ENCODE results near the gene CYTH1. TPM values are rescaled to one million over a fixed set of nuclear protein-coding genes. Genes with fewer than 3 reads are reported as not detected.

The CYTH1 gene
- total and polyA plus RNA-seq, 8 donors: 18.3 to 34.4 (median 23.5) TPM

- DNase-seq: no peak
Observed at GRCh38 chr17:78634154-78634553, 147.9 kb downstream of the CYTH1 start.

GRCh38 chr17:78629436-78629995, 152.6 kb downstream of the CYTH1 start:
- no peaks in the 10 kb centered on the region for H3K9me3 ChIP-seq
- DNase-seq: no peak
- no peaks in the 10 kb centered on the region for H3K27me3 ChIP-seq
- WGBS, 2 donors: 95 to 97% methylated on average over 23 of the region's 23 CpGs
- H3K36me3 ChIP-seq: no peaks in the 10 kb centered on the region
- no peaks in the 10 kb centered on the region for H3K4me1 ChIP-seq
- intact Hi-C loops (cut with DNase I): no loop called here
- no peak overlapping the region for H3K27ac ChIP-seq
- no peak for TF ChIP-seq CTCF (IDR thresholded peaks at IDR 0.05)
- no peak overlapping the region for H3K4me3 ChIP-seq
- ATAC-seq: no peak
- FAIRE-seq: no peak

More at GRCh38 chr17:78634154-78634553, 147.9 kb downstream of the CYTH1 start:
- ATAC-seq (no peak), FAIRE-seq (no peak)
- Histone ChIP-seq H3K4me1 (no peaks in the 10 kb centered on the region), H3K27ac (no peak overlapping the region), H3K36me3 (no peaks in the 10 kb centered on the region), H3K4me3 (no peak overlapping the region), H3K27me3 (no peaks in the 10 kb centered on the region), H3K9me3 (no peaks in the 10 kb centered on the region)
- no peak for TF ChIP-seq CTCF (IDR thresholded peaks at IDR 0.05)
- WGBS, 2 donors: 87 to 93% methylated on average over 4 of the region's 4 CpGs
- intact Hi-C loops (cut with DNase I): no loop called here

- intact Hi-C loops (cut with DNase I): no loop called here
- DNase-seq (no peak), FAIRE-seq (no peak), ATAC-seq (no peak)
- 93 to 96% methylated on average over 30 of the region's 30 CpGs for WGBS, 2 donors
- Histone ChIP-seq H3K4me1 (no peaks in the 10 kb centered on the region), H3K27me3 (no peaks in the 10 kb centered on the region), H3K27ac (no peak overlapping the region), H3K4me3 (no peak overlapping the region), H3K36me3 (no peaks in the 10 kb centered on the region), H3K9me3 (no peaks in the 10 kb centered on the region)
- no peak for TF ChIP-seq CTCF (IDR thresholded peaks at IDR 0.05)
Observed at GRCh38 chr17:78628547-78629435, 153.3 kb downstream of the CYTH1 start.

- 78 to 84% methylated on average over 14 of the region's 14 CpGs for WGBS, 2 donors
- Histone ChIP-seq H3K4me1 (no peaks in the 10 kb centered on the region), H3K4me3 (no peak overlapping the region), H3K9me3 (no peaks in the 10 kb centered on the region), H3K36me3 (no peaks in the 10 kb centered on the region), H3K27ac (no peak overlapping the region), H3K27me3 (no peaks in the 10 kb centered on the region)
- intact Hi-C loops (cut with DNase I): no loop called here
- FAIRE-seq (no peak), ATAC-seq (no peak), DNase-seq (no peak)
- no peak for TF ChIP-seq CTCF (IDR thresholded peaks at IDR 0.05)
Observed at GRCh38 chr17:78624324-78625151, 157.5 kb downstream of the CYTH1 start.

Other genes starting within 250 kb of the CYTH1 start
- gene DNAH17, start 204.9 kb downstream of the CYTH1 start, total RNA-seq: under 1 TPM in 1 of 6 donors, not detected in 5; 0.03 TPM
- under 1 TPM; 0.02 to 0.08 TPM for gene DNAH17, start 204.9 kb downstream of the CYTH1 start, polyA plus RNA-seq
- gene USP36, start 58.5 kb upstream of the CYTH1 start, total RNA-seq: 10 to 100 TPM; 31.2 to 58.3 (median 35.8) TPM
- gene USP36, start 58.5 kb upstream of the CYTH1 start, polyA plus RNA-seq: 10 to 100 TPM; 33.1 to 41.8 TPM
- 1 to 10 TPM in 5 of 6 donors, under 1 TPM in 1; 0.87 to 5.1 (median 2.7) TPM for gene CEP295NL, start 120.9 kb upstream of the CYTH1 start, total RNA-seq
- 1 to 10 TPM in 1 of 2 donors, under 1 TPM in 1; 0.21 to 4.1 TPM for gene CEP295NL, start 120.9 kb upstream of the CYTH1 start, polyA plus RNA-seq
- gene TIMP2, start 143.1 kb upstream of the CYTH1 start, total RNA-seq: 100 to 1,000 TPM in 1 of 6 donors, 10 to 100 TPM in 5; 39.9 to 128 (median 57.6) TPM
- 10 to 100 TPM; 22.2 to 42.7 TPM for gene TIMP2, start 143.1 kb upstream of the CYTH1 start, polyA plus RNA-seq
- 100 to 1,000 TPM in 2 of 6 donors, 10 to 100 TPM in 4; 35.3 to 169 (median 71.4) TPM for gene LGALS3BP, start 197.7 kb upstream of the CYTH1 start, total RNA-seq
- 100 to 1,000 TPM in 1 of 2 donors, 10 to 100 TPM in 1; 80.1 to 102 TPM for gene LGALS3BP, start 197.7 kb upstream of the CYTH1 start, polyA plus RNA-seq
- 10 to 100 TPM; 20.7 to 45.0 (median 29.3) TPM for gene CANT1, start 227.5 kb upstream of the CYTH1 start, total RNA-seq
- 10 to 100 TPM in 1 of 2 donors, 1 to 10 TPM in 1; 7.4 to 10.7 TPM for gene CANT1, start 227.5 kb upstream of the CYTH1 start, polyA plus RNA-seq
- 10 to 100 TPM in 2 of 6 donors, 1 to 10 TPM in 4; 5.3 to 17.9 (median 6.7) TPM for gene C1QTNF1, start 241.9 kb upstream of the CYTH1 start, total RNA-seq
- 10 to 100 TPM in 1 of 2 donors, 1 to 10 TPM in 1; 9.4 to 31.2 TPM for gene C1QTNF1, start 241.9 kb upstream of the CYTH1 start, polyA plus RNA-seq

Data from pancreas (tissue), 10 donors.